PC-9 (cell line): ENCODE measurements around the gene MTNR1A. TPM values are rescaled to one million over a fixed set of nuclear protein-coding genes. Genes with fewer than 3 reads are reported as not detected.
"Not testable (repeated sequence)": the region's sequence is repeated elsewhere in the genome, so short reads cannot be mapped to it uniquely, and the experiment has no call there.

ENCODE experiments used
- BruUV-seq: library from RNA; stranded (reverse); fragments of 400-500 nt; replicated peaks from 2 replicates; lab custom pipeline; 2021; lab: Mats Ljungman, UMichigan
- CTCF ChIA-PET: fragments of 300-600 bp; sonication (Branson Sonifier 250); formaldehyde crosslinking; loops from one replicate; lab custom pipeline; 2022; ENCODE audit warnings: antibody characterized with exemption; lab: Charles Lee
- POLR2A ChIA-PET: fragments of 300-600 bp; sonication (Branson Sonifier 250); formaldehyde crosslinking; loops from one replicate; lab custom pipeline; 2022; ENCODE audit warnings: antibody characterized with exemption; ENCODE audit not compliant: unreplicated experiment; lab: Charles Lee
- DNase-seq, 2 experiments: peaks; one replicate each; pipeline versions ENCODE4 v3.0.0 to v3.0.0-alpha.2; 2015 to 2022; ENCODE audit warnings: mixed read lengths in 1 of 2
- H2AFZ ChIP-seq: fragments of 200-600 bp; sonication (generic); 2 replicates; pipeline ENCODE4 v1.8.1; 2017; ENCODE audit warnings: antibody characterized with exemption
- H3F3A ChIP-seq: fragments of 200-600 bp; sonication (generic); 2 replicates; pipeline ENCODE4 v1.8.1; 2017; ENCODE audit warnings: antibody characterized with exemption, mild to moderate bottlenecking, low read depth; ENCODE audit not compliant: insufficient read depth
- H3K27ac ChIP-seq: fragments of 200-600 bp; sonication (generic); 2 replicates; pipeline ENCODE4 v1.6.1; 2016; ENCODE audit warnings: mixed run types
- H3K27me3 ChIP-seq: fragments of 200-600 bp; sonication (generic); 2 replicates; pipeline ENCODE4 v1.6.1; 2016; ENCODE audit warnings: low read depth, mixed run types; ENCODE audit not compliant: insufficient read depth
- H3K36me3 ChIP-seq: fragments of 200-600 bp; sonication (generic); 2 replicates; pipeline ENCODE4 v1.6.1; 2016; ENCODE audit warnings: low read depth, mixed run types
- H3K4me1 ChIP-seq: fragments of 200-600 bp; sonication (generic); replicated peaks from 2 replicates; pipeline ENCODE4 v1.6.1; 2016; ENCODE audit warnings: mixed run types; ENCODE audit not compliant: insufficient read depth
- H3K4me2 ChIP-seq: fragments of 200-600 bp; sonication (generic); 2 replicates; pipeline ENCODE4 v1.6.1; 2017; ENCODE audit warnings: mixed run types
- H3K4me3 ChIP-seq: fragments of 200-600 bp; sonication (generic); 2 replicates; pipeline ENCODE4 v1.6.1; 2016; ENCODE audit warnings: mixed run types
- H3K79me2 ChIP-seq: fragments of 200-600 bp; sonication (generic); 2 replicates; pipeline ENCODE4 v1.6.1; 2017; ENCODE audit warnings: low read depth, mixed run types
- H3K9me2 ChIP-seq: fragments of 200-600 bp; sonication (generic); 2 replicates; pipeline ENCODE4 v1.8.1; 2017; ENCODE audit warnings: mild to moderate bottlenecking; ENCODE audit not compliant: insufficient read depth
- H3K9me3 ChIP-seq: fragments of 200-600 bp; sonication (generic); 2 replicates; pipeline ENCODE4 v1.8.1; 2016; ENCODE audit warnings: low read depth; ENCODE audit not compliant: insufficient read depth
- H4K20me1 ChIP-seq: fragments of 200-600 bp; sonication (generic); 2 replicates; pipeline ENCODE4 v1.8.1; 2017; ENCODE audit not compliant: insufficient read depth
- EZH2 ChIP-seq: fragments of 200-600 bp; sonication (generic); IDR thresholded peaks from 2 replicates; pipeline ENCODE4 v1.8.0; 2017; ENCODE audit warnings: antibody characterized with exemption, low read depth
- intact Hi-C: fragments of 100-400 bp; cut with micrococcal nuclease; formaldehyde crosslinking; loops from one replicate; pipeline ENCODE4 v1.10.0; 2022; ENCODE audit not compliant: unreplicated experiment
- total RNA-seq: library from RNA; stranded (reverse); gene quantifications from 2 replicates; pipeline ENCODE4 v1.2.3, GENCODE V29; 2021
- TF ChIP-seq, protein P1 (sequence below): fragments of 200-600 bp; sonication (generic); conservative IDR thresholded peaks from 2 replicates; pipeline ENCODE4 v1.6.1; 2017; ENCODE audit warnings: mixed run types, antibody characterized with exemption, mild to moderate bottlenecking, moderate library complexity

Gene MTNR1A
- total RNA-seq, 1 experiment from 2014 or later = not detected

DNA sequence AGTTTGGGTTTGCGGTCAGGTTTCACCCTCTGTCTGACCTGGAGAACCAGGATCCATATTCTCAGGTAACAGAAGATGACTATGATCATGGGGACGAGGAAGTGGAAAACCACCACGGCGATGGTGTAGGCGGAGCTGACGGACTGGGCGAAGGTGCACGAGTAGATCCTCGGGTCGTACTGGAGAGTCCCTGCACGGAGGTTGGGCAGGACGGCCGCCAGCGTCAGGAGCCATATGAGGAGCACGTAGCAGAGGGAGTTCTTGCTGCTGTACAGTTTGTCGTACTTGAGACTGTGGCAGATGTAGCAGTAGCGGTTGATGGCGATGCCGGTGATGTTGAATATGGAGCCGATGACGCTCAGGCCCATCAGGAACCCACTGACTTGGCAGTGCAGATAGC lies 21.3 kb downstream of the MTNR1A start:
- H3K36me3 ChIP-seq = no peaks in the 10 kb centered on the region
- intact Hi-C loops = no loop called here
- no peak overlapping the region for H3K4me2 ChIP-seq
- H3K4me3 ChIP-seq = no peak overlapping the region
- H3F3A ChIP-seq = no peaks in the 10 kb centered on the region
- no peaks in the 10 kb centered on the region for H3K9me2 ChIP-seq
- ChIA-PET POLR2A (no interaction called here), CTCF (no interaction called here)
- peak in 1 of 2 experiments; percentile 15 for DNase-seq
- no peaks in the 10 kb centered on the region for H3K9me3 ChIP-seq
- no peaks in the 10 kb centered on the region for H3K4me1 ChIP-seq
- H3K27ac ChIP-seq = no peak overlapping the region
- TF ChIP-seq, protein P1, sequence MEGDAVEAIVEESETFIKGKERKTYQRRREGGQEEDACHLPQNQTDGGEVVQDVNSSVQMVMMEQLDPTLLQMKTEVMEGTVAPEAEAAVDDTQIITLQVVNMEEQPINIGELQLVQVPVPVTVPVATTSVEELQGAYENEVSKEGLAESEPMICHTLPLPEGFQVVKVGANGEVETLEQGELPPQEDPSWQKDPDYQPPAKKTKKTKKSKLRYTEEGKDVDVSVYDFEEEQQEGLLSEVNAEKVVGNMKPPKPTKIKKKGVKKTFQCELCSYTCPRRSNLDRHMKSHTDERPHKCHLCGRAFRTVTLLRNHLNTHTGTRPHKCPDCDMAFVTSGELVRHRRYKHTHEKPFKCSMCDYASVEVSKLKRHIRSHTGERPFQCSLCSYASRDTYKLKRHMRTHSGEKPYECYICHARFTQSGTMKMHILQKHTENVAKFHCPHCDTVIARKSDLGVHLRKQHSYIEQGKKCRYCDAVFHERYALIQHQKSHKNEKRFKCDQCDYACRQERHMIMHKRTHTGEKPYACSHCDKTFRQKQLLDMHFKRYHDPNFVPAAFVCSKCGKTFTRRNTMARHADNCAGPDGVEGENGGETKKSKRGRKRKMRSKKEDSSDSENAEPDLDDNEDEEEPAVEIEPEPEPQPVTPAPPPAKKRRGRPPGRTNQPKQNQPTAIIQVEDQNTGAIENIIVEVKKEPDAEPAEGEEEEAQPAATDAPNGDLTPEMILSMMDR = no peak
- TF ChIP-seq EZH2 = no peak
- no peaks in the 10 kb centered on the region for H3K79me2 ChIP-seq
- H2AFZ ChIP-seq = no peak overlapping the region
- no peaks in the 10 kb centered on the region for H4K20me1 ChIP-seq
- BruUV-seq = no TSS peak
- no peaks in the 10 kb centered on the region; the same call in 1 of the 2 replicates for H3K27me3 ChIP-seq

DNA sequence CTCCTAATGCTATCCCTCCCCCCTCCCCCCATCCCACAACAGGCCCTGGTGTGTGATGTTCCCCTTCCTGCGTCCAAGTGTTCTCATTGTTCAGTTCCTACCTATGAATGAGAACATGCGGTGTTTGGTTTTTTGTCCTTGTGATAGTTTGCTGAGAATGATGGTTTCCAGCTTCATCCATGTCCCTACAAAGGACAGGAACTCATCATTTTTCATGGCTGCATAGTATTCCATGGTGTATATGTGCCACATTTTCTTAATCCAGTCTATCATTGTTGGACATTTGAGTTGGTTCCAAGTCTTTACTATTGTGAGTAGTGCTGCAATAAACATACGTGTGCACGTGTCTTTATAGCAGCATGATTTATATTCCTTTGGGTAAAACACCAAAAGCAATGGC lies 31.4 kb downstream of the MTNR1A start:
- DNase-seq, H4K20me1 ChIP-seq, H3K9me3 ChIP-seq, H3K36me3 ChIP-seq, H3K4me1 ChIP-seq, H3K4me2 ChIP-seq, H2AFZ ChIP-seq, H3K4me3 ChIP-seq, CTCF ChIA-PET, BruUV-seq, H3K79me2 ChIP-seq, H3K27ac ChIP-seq, POLR2A ChIA-PET, H3K9me2 ChIP-seq, H3F3A ChIP-seq, intact Hi-C loops: not testable (repeated sequence)
- H3K27me3 ChIP-seq = peaks cover 22% of the 10 kb centered on the region; the same call in 1 of the 2 replicates

DNA sequence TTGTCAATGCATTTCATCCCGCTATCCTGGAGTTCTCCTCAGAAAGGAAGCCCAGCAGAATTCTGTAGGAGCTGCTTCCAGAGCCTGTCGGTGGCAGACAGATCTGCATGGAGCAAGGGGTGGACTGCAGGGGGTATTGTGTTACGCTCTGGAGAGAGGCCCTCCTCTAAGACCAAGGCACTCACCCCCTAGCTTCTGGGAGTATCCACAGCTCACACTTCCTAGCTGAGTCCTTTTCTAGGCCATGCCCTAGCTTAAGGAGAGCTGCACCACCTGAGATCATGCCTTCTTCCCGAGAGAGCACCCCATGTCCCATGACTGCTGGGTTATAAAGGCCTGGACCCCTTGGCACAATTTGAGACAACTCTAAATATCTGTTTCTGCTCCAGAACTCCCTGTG lies 39.1 kb downstream of the MTNR1A start:
- H3K4me2 ChIP-seq = no peak overlapping the region
- ChIA-PET CTCF (no interaction called here), POLR2A (no interaction called here)
- no TSS peak for BruUV-seq
- H3K27ac ChIP-seq = no peak overlapping the region
- peaks cover 20% of the 10 kb centered on the region for H3K27me3 ChIP-seq
- H3K4me3 ChIP-seq = no peak overlapping the region
- no peaks in the 10 kb centered on the region for H3K36me3 ChIP-seq
- TF ChIP-seq EZH2 = no peak
- TF ChIP-seq, protein P1 = no peak
- no peaks in the 10 kb centered on the region for H3K9me3 ChIP-seq
- no peaks in the 10 kb centered on the region for H3K79me2 ChIP-seq
- no peak overlapping the region for H2AFZ ChIP-seq
- H4K20me1 ChIP-seq = no peaks in the 10 kb centered on the region
- DNase-seq = no peak
- intact Hi-C loops = no loop called here
- H3K9me2 ChIP-seq = no peaks in the 10 kb centered on the region
- H3F3A ChIP-seq = no peaks in the 10 kb centered on the region
- H3K4me1 ChIP-seq = no peaks in the 10 kb centered on the region

DNA sequence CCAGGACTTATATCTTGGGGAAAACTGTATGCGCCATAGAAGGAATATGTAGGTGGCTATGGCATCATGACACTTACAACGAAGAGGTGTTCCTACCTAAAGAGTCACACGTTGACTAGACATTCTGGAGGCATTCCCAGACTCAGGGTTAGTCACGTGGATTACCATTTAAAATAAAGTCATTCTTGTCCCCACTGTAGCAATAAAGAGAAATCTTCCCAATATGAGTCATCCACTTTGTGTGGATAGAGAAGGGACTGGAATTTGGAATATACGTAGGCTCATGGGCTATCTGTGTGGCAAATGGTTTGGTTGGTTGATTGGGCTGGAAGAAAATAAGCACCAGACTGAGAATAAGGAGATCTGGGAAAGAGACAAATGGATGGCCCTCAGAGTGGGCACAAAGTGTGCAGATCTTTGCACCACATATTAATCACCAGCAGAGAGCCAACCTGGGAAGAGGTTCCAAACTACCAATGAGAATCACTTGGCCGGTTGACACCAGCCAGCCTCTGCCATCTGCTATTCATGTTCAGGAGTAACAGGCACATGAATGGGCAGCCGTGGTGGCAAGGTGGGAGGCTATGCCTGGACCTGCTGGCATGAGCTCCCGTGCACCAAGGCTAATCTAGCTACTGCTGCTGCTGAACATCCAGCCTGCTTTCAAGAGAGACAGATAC lies 41.0 kb downstream of the MTNR1A start:
- Histone ChIP-seq H3K4me2 (no peak overlapping the region), H3K79me2 (no peaks in the 10 kb centered on the region), H3K36me3 (no peaks in the 10 kb centered on the region), H3F3A (no peaks in the 10 kb centered on the region), H3K27me3 (peaks cover 20% of the 10 kb centered on the region), H3K9me3 (no peaks in the 10 kb centered on the region), H3K27ac (no peak overlapping the region), H4K20me1 (no peaks in the 10 kb centered on the region), H3K4me3 (no peak overlapping the region), H3K9me2 (no peaks in the 10 kb centered on the region), H3K4me1 (no peaks in the 10 kb centered on the region), H2AFZ (no peak overlapping the region)
- no peak for DNase-seq
- TF ChIP-seq, protein P1 = no peak
- TF ChIP-seq EZH2 = no peak
- BruUV-seq = no TSS peak
- intact Hi-C loops = no loop called here
- ChIA-PET CTCF (no interaction called here), POLR2A (no interaction called here)

DNA sequence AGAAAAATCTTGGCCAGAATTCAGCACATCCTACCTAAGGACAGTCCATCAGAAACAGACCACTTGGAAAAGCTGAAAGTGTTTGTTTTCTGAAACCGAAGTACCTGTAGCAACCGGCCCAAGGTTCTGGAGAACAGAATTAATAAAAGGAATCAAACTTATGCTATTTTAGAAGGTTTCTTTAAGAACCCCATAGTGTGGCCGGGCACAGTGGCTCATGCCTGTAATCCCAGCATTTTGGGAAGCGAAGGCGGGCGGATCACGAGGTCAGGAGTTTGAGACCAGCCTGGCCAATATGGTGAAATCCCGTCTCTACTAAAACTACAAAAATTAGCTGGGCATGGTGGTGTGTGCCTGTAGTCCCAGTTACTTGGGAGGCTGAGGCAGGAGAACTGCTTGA lies 50.6 kb downstream of the MTNR1A start:
- H4K20me1 ChIP-seq, H3K27ac ChIP-seq, POLR2A ChIA-PET, intact Hi-C loops, H3K9me3 ChIP-seq, H3K9me2 ChIP-seq, H3F3A ChIP-seq, H3K4me1 ChIP-seq, DNase-seq, CTCF ChIA-PET, BruUV-seq, H3K36me3 ChIP-seq, H3K79me2 ChIP-seq, H3K4me3 ChIP-seq, H3K4me2 ChIP-seq, H2AFZ ChIP-seq: not testable (repeated sequence)
- H3K27me3 ChIP-seq = peaks cover 12% of the 10 kb centered on the region; the same call in 1 of the 2 replicates
